GM12878 (cell line): Measurements from ENCODE around the gene SORBS2. TPM values are rescaled to one million over a fixed set of nuclear protein-coding genes. Genes with fewer than 3 reads are reported as not detected.
A peak's percentile ranks its signal among the peaks of the same experiment; 100 is the strongest.

Experiments
- ATAC-seq: fragments of 200-7000 bp; cut with Tn5 transposase; 3 replicates; pipeline ENCODE4 v1.9.1; 2020; ENCODE audit warnings: mild to moderate bottlenecking, moderate library complexity
- BruUV-seq: library from RNA; stranded (reverse); fragments of 400-500 nt; replicated peaks from 2 replicates; lab custom pipeline; 2021; lab: Mats Ljungman, UMichigan
- CTCF ChIA-PET: fragments of 300-600 bp; sonication (Branson Sonifier 250); formaldehyde crosslinking; extraction: SDS; loops from one replicate; lab custom pipeline; 2021; ENCODE audit warnings: inconsistent platforms; lab: Yijun Ruan, JAX
- POLR2A ChIA-PET: fragments of 350-600 bp; formaldehyde crosslinking; extraction: SDS; loops from one replicate; lab custom pipeline; 2021; ENCODE audit warnings: inconsistent platforms; lab: Charles Lee
- RAD21 ChIA-PET: fragments of 300-600 bp; sonication (Branson Sonifier 250); formaldehyde crosslinking; loops from one replicate; lab custom pipeline; 2023; ENCODE audit warnings: antibody characterized with exemption; ENCODE audit not compliant: unreplicated experiment; lab: Charles Lee
- SMC1A ChIA-PET: fragments of 300-600 bp; sonication (Branson Sonifier 250); formaldehyde crosslinking; loops from one replicate; lab custom pipeline; 2023; ENCODE audit not compliant: unreplicated experiment, uncharacterized antibody; lab: Charles Lee
- DNase-seq: peaks from one replicate; pipeline ENCODE4 v3.0.0-alpha.2; 2011; ENCODE audit warnings: low read depth, low spot score
- FAIRE-seq: peaks from 3 replicates; lab custom pipeline; 2011; peaks lifted over from hg19 to GRCh38; lab: Jason Lieb, UNC
- H2AFZ ChIP-seq: 2 replicates; pipeline ENCODE4 v1.6.0; 2011; ENCODE audit warnings: low read depth, low read length, control low read depth; ENCODE audit not compliant: control insufficient read depth
- H3K27ac ChIP-seq: 2 replicates; pipeline ENCODE4 v1.5.1; 2011; ENCODE audit warnings: control low read depth; ENCODE audit not compliant: control insufficient read depth, insufficient read depth
- H3K27me3 ChIP-seq, 2 experiments: replicated peaks in 1 of 2; 2 replicates each; pipeline versions ENCODE4 v1.6.0 to v1.6.1; 2011; ENCODE audit warnings: low read length in 1 of 2; ENCODE audit not compliant: control insufficient read depth in 2 of 2, insufficient read depth in 2 of 2
- H3K36me3 ChIP-seq, 2 experiments: 2 replicates each; pipeline ENCODE4 v1.5.1; 2011; ENCODE audit warnings: low read length in 1 of 2; ENCODE audit not compliant: control insufficient read depth in 2 of 2, insufficient read depth in 2 of 2
- H3K4me1 ChIP-seq: 2 replicates; pipeline ENCODE4 v1.6.1; 2011; ENCODE audit warnings: mild to moderate bottlenecking, low read length, moderate library complexity, mixed read lengths; ENCODE audit not compliant: control insufficient read depth, insufficient read depth
- H3K4me2 ChIP-seq: 2 replicates; pipeline ENCODE4 v1.6.0; 2011; ENCODE audit warnings: control low read depth; ENCODE audit not compliant: control insufficient read depth, insufficient read depth
- H3K4me3 ChIP-seq: fragments of 200-600 bp; sonication (generic); 2 replicates; pipeline ENCODE4 v1.5.1; 2016
- H3K79me2 ChIP-seq: 2 replicates; pipeline ENCODE4 v1.6.0; 2011; ENCODE audit warnings: low read length; ENCODE audit not compliant: control insufficient read depth, insufficient read depth
- H3K9ac ChIP-seq: 2 replicates; pipeline ENCODE4 v1.8.0; 2011; ENCODE audit warnings: low read length, control low read depth, mixed read lengths; ENCODE audit not compliant: control insufficient read depth, insufficient read depth
- H3K9me3 ChIP-seq: replicated peaks from 3 replicates; pipeline ENCODE4 v1.5.1; 2011; ENCODE audit warnings: mild to moderate bottlenecking, low read length; ENCODE audit not compliant: control insufficient read depth, insufficient read depth
- H4K20me1 ChIP-seq: 2 replicates; pipeline ENCODE4 v1.6.0; 2011; ENCODE audit not compliant: control insufficient read depth, insufficient read depth
- ATF2 ChIP-seq: IDR thresholded peaks from 2 replicates; pipeline ENCODE4 v1.6.1; 2012; ENCODE audit warnings: low read length, inconsistent platforms
- BACH1 ChIP-seq: fragments of 450-650 bp; IDR thresholded peaks from 2 replicates; pipeline ENCODE4 v1.6.1; 2017; ENCODE audit warnings: mild to moderate bottlenecking, borderline replicate concordance
- BHLHE40 ChIP-seq, 2 experiments: fragments of 450-650 bp in 1 of 2; IDR thresholded peaks; 2 replicates each; pipeline ENCODE4 v1.6.1; 2011 to 2017; ENCODE audit warnings: low read depth in 2 of 2, borderline replicate concordance in 1 of 2, improper control_type of control experiment in 1 of 2, low read length in 1 of 2, mild to moderate bottlenecking in 1 of 2
- CBX5 ChIP-seq: sonication (generic); IDR thresholded peaks from 2 replicates; pipeline ENCODE4 v1.6.1; 2016; ENCODE audit warnings: low read depth, moderate library complexity, mild to moderate bottlenecking, inconsistent platforms
- CREB1 ChIP-seq: IDR thresholded peaks from 2 replicates; pipeline ENCODE4 v1.6.1; 2012; ENCODE audit warnings: low read depth, mild to moderate bottlenecking, inconsistent platforms
- ELK1 ChIP-seq: IDR thresholded peaks from 2 replicates; pipeline ENCODE4 v1.6.1; 2012; ENCODE audit warnings: low read depth, low read length, improper control_type of control experiment
- EP300 ChIP-seq, 2 experiments: fragments of 150-350 bp in 1 of 2; IDR thresholded peaks; 2 replicates each; pipeline ENCODE4 v1.6.1; 2011 to 2012; ENCODE audit warnings: low read depth in 2 of 2, low read length in 2 of 2, borderline replicate concordance in 1 of 2, improper control_type of control experiment in 1 of 2, inconsistent platforms in 1 of 2; ENCODE audit not compliant: control insufficient read depth in 1 of 2
- ETV6 ChIP-seq, 2 experiments: fragments of 450-650 bp in 1 of 2; IDR thresholded peaks in 1 of 2; conservative IDR thresholded peaks in 1 of 2; 2 replicates each; pipeline ENCODE4 v1.6.1; 2014; ENCODE audit warnings: antibody characterized with exemption in 1 of 2, borderline replicate concordance in 1 of 2, low read depth in 1 of 2, mild to moderate bottlenecking in 1 of 2, moderate library complexity in 1 of 2
- GABPA ChIP-seq: IDR thresholded peaks from 2 replicates; pipeline ENCODE4 v1.6.1; 2014; ENCODE audit warnings: antibody characterized with exemption, low read depth, mild to moderate bottlenecking, inconsistent platforms
- IKZF2 ChIP-seq, 2 experiments: fragments of 450-650 bp; IDR thresholded peaks; 2 replicates each; pipeline ENCODE4 v1.6.1; 2017; ENCODE audit warnings: mild to moderate bottlenecking in 2 of 2, moderate library complexity in 2 of 2
- JUNB ChIP-seq: IDR thresholded peaks from 2 replicates; pipeline ENCODE4 v1.6.1; 2016; ENCODE audit warnings: antibody characterized with exemption, mild to moderate bottlenecking
- KLF5 ChIP-seq: fragments of 450-650 bp; IDR thresholded peaks from 2 replicates; pipeline ENCODE4 v1.6.1; 2014; ENCODE audit warnings: mild to moderate bottlenecking; ENCODE audit not compliant: partially characterized antibody
- MEF2A ChIP-seq: IDR thresholded peaks from 2 replicates; pipeline ENCODE4 v1.6.1; 2011; ENCODE audit warnings: low read depth, mild to moderate bottlenecking, low read length, moderate library complexity; ENCODE audit not compliant: insufficient read depth
- MTA2 ChIP-seq: fragments of 450-650 bp; IDR thresholded peaks from 2 replicates; pipeline ENCODE4 v1.6.1; 2016; ENCODE audit warnings: low read depth, mild to moderate bottlenecking, moderate library complexity
- NFIC ChIP-seq: IDR thresholded peaks from 2 replicates; pipeline ENCODE4 v1.6.1; 2012; ENCODE audit warnings: low read depth, mild to moderate bottlenecking, inconsistent platforms, low read length, moderate library complexity
- PAX5 ChIP-seq: IDR thresholded peaks from 2 replicates; pipeline ENCODE4 v1.6.1; 2011; ENCODE audit warnings: low read depth, low read length, borderline replicate concordance
- POLR2A ChIP-seq: IDR thresholded peaks from 2 replicates; pipeline ENCODE4 v1.6.1; 2011; ENCODE audit warnings: low read depth, mild to moderate bottlenecking, low read length
- SP1 ChIP-seq: IDR thresholded peaks from one replicate; pipeline ENCODE4 v1.6.1; 2011; ENCODE audit warnings: low read depth, low read length
- TAF1 ChIP-seq: IDR thresholded peaks from 2 replicates; pipeline ENCODE4 v1.6.1; 2011; ENCODE audit warnings: mild to moderate bottlenecking, low read depth, low read length, borderline replicate concordance
- TARDBP ChIP-seq: IDR thresholded peaks from 2 replicates; pipeline ENCODE4 v1.6.1; 2016; ENCODE audit warnings: borderline replicate concordance
- TCF3 ChIP-seq: IDR thresholded peaks from 2 replicates; pipeline ENCODE4 v1.6.1; 2012; ENCODE audit warnings: low read depth, mild to moderate bottlenecking, low read length, borderline replicate concordance; ENCODE audit not compliant: insufficient read depth
- WRNIP1 ChIP-seq: IDR thresholded peaks from 2 replicates; pipeline ENCODE4 v1.6.1; 2011; ENCODE audit warnings: low read depth, low read length, improper control_type of control experiment, borderline replicate concordance
- WGBS: methylation state at CpG from one replicate; pipeline ENCODE4 v1.1.6; 2016; ENCODE audit warnings: low lambda C conversion rate; ENCODE audit not compliant: insufficient replicate concordance, insufficient coverage; ENCODE audit errors: missing lambda C conversion rate; 5-methylcytosine and 5-hydroxymethylcytosine counted together
- in situ Hi-C: fragments of 300-500 bp; cut with MboI; formaldehyde crosslinking; loops from 9 replicates; pipeline ENCODE4 v1.14.3; 2018; ENCODE audit warnings: mixed read lengths
- intact Hi-C: fragments of 100-400 bp; cut with micrococcal nuclease; formaldehyde crosslinking; loops from one replicate; pipeline ENCODE4 v1.14.2; 2022; ENCODE audit not compliant: unreplicated experiment
- polyA plus RNA-seq, 11 experiments: library from polyadenylated mRNA; depleted of rRNA in 4 of 11; unstranded in 6 of 11; stranded (reverse) in 5 of 11; fragments of >200 nt; fragmentation: Nextera tagmentation in 4 of 11; fragmentation: Illumina TruSeq in 1 of 11; extraction: Ambion mirVana in 4 of 11; extraction: Trizol in 1 of 11; gene quantifications; 1 replicate in 1 of 11; 2 replicates in 10 of 11; pipeline versions ENCODE4 v1.2.1 to v1.2.3, GENCODE V29; 2011 to 2016; ENCODE audit warnings: inconsistent platforms in 2 of 11, missing spikeins in 2 of 11, low read depth in 1 of 11
- total RNA-seq, 4 experiments: library from RNA; depleted of rRNA in 3 of 4; stranded (reverse); fragments of >200 nt in 3 of 4; fragmentation: Illumina TruSeq in 1 of 4; extraction: Trizol in 1 of 4; gene quantifications; 2 replicates each; pipeline versions ENCODE4 v1.2.1 to v1.2.3, GENCODE V29; 2013 to 2021

The SORBS2 gene
- total and polyA plus RNA-seq, 10 of the 15 experiments (the other 5 are each of a cell fraction or from before 2014, with no cell fraction given): 0.06 to 3.0 (median 0.79) TPM

GRCh38 chr4:185587427-185588161, 224.4 kb downstream of the SORBS2 start:
- Histone ChIP-seq H3K4me1 (peaks cover 9% of the 10 kb centered on the region), H3K9ac (peak overlapping the region; percentile 41; the same call in 1 of the 2 replicates), H3K9me3 (no peaks in the 10 kb centered on the region), H3K4me2 (peak overlapping the region; percentile 77), H3K36me3 (no peaks in the 10 kb centered on the region), H3K79me2 (no peaks in the 10 kb centered on the region), H4K20me1 (no peaks in the 10 kb centered on the region), H3K27me3 (no peaks in the 10 kb centered on the region), H3K4me3 (no peak overlapping the region; the same call in 1 of the 2 replicates), H3K27ac (peak overlapping the region; percentile 70), H2AFZ (peak overlapping the region; percentile 84)
- ATAC-seq (peak; percentile 98), FAIRE-seq (peak; percentile 56), DNase-seq (peak; percentile 26)
- RAD21 ChIA-PET: no interaction called here
- BruUV-seq: TSS peak; percentile 89
- SMC1A ChIA-PET: interaction anchor here (2.6 kb wide), 1 partner anchor 11 kb away, joined by 7 read pairs; no protein-coding TSS in a partner anchor
- CTCF ChIA-PET: interaction anchor here (0.7 to 3.3 kb wide), 2 partner anchors 10 to 35 kb away, joined by 3 to 21 read pairs; no protein-coding TSS in a partner anchor
- POLR2A ChIA-PET: no interaction called here
- in situ Hi-C loops (loop anchor here (5.0 kb wide), 1 partner anchor 110 kb away; no protein-coding TSS in a partner anchor), intact Hi-C loops (no loop called here)
- 18% methylated on average over 32 of the region's 32 CpGs for WGBS
- 0 out of 4 replicates have a peak, but pooled peaks of 1 of the 2 experiments have one; percentile 12 for TF ChIP-seq BHLHE40 (IDR thresholded peaks at IDR 0.05; ENCODE audit: borderline replicate concordance in 1 of 2, low read depth in 2 of 2, low read length in 1 of 2)
- peak; percentile 93 for TF ChIP-seq CREB1
- peak; percentile 62 for TF ChIP-seq MEF2A
- no peak for TF ChIP-seq BACH1
- 0 out of 4 replicates have a peak, but pooled peaks have one; percentile 9 to 28 for TF ChIP-seq IKZF2 (IDR thresholded peaks at IDR 0.05)
- TF ChIP-seq WRNIP1: no peak
- peak; percentile 43; the same call in 1 of the 2 replicates for TF ChIP-seq ATF2
- TF ChIP-seq ELK1: no peak
- TF ChIP-seq POLR2A: 0 out of 2 replicates have a peak, but pooled peaks have one; percentile 52
- TF ChIP-seq GABPA: peak; percentile 78
- TF ChIP-seq TCF3: peak; percentile 98
- TF ChIP-seq PAX5: peak; percentile 76; the same call in 1 of the 2 replicates
- peak; percentile 59 to 73; a peak in 2 of 4 replicates for TF ChIP-seq EP300 (IDR thresholded peaks at IDR 0.05; ENCODE audit: borderline replicate concordance in 1 of 2, control insufficient read depth in 1 of 2, low read depth in 2 of 2, low read length in 2 of 2)
- TF ChIP-seq KLF5: peak; percentile 57
- peak; percentile 61 for TF ChIP-seq SP1
- peak; percentile 34; the same call in 1 of the 2 replicates for TF ChIP-seq TAF1
- TF ChIP-seq TARDBP: peak; percentile 17; the same call in 1 of the 2 replicates
- peak; percentile 75 for TF ChIP-seq NFIC
- peak in 1 of 2 experiments; percentile 34; a peak in 1 of 4 replicates for TF ChIP-seq ETV6 (conservative IDR thresholded peaks at IDR 0.05 in 1 of 2, IDR thresholded peaks at IDR 0.05 in 1 of 2; ENCODE audit: borderline replicate concordance in 1 of 2, low read depth in 1 of 2)
- peak; percentile 93; the same call in 1 of the 2 replicates for TF ChIP-seq CBX5
- no peak for TF ChIP-seq MTA2
- TF ChIP-seq JUNB: peak; percentile 17; the same call in 1 of the 2 replicates
